GM12891 (cell line): Measurements from ENCODE around the gene GFOD1.

Experiments
- DNase-seq: peaks from one replicate; pipeline ENCODE4 v3.0.0; 2011; ENCODE audit warnings: low spot score; ENCODE audit not compliant: insufficient read length
- FAIRE-seq: peaks from 2 replicates; lab custom pipeline; 2011; peaks lifted over from hg19 to GRCh38; lab: Jason Lieb, UNC
- PAX5 ChIP-seq: IDR thresholded peaks from 2 replicates; pipeline ENCODE4 v1.6.1; 2011; ENCODE audit warnings: low read length, moderate library complexity, mild to moderate bottlenecking; ENCODE audit not compliant: insufficient read depth, severe bottlenecking
- POLR2A ChIP-seq: IDR thresholded peaks from 2 replicates; pipeline ENCODE4 v1.6.1; 2011; ENCODE audit warnings: low read depth, low read length, control low read depth
- POLR2AphosphoS5 ChIP-seq: IDR thresholded peaks from 2 replicates; pipeline ENCODE4 v1.6.1; 2011; ENCODE audit warnings: low read depth, low read length, control low read depth
- POU2F2 ChIP-seq: IDR thresholded peaks from 2 replicates; pipeline ENCODE4 v1.6.1; 2011; ENCODE audit warnings: low read depth, mild to moderate bottlenecking, control low read depth, low read length, moderate library complexity
- SPI1 ChIP-seq: IDR thresholded peaks from 2 replicates; pipeline ENCODE4 v1.6.1; 2011; ENCODE audit warnings: low read depth, low read length, control low read depth
- TAF1 ChIP-seq: IDR thresholded peaks from 2 replicates; pipeline ENCODE4 v1.6.1; 2011; ENCODE audit warnings: low read depth, low read length, control low read depth

Gene GFOD1

DNA sequence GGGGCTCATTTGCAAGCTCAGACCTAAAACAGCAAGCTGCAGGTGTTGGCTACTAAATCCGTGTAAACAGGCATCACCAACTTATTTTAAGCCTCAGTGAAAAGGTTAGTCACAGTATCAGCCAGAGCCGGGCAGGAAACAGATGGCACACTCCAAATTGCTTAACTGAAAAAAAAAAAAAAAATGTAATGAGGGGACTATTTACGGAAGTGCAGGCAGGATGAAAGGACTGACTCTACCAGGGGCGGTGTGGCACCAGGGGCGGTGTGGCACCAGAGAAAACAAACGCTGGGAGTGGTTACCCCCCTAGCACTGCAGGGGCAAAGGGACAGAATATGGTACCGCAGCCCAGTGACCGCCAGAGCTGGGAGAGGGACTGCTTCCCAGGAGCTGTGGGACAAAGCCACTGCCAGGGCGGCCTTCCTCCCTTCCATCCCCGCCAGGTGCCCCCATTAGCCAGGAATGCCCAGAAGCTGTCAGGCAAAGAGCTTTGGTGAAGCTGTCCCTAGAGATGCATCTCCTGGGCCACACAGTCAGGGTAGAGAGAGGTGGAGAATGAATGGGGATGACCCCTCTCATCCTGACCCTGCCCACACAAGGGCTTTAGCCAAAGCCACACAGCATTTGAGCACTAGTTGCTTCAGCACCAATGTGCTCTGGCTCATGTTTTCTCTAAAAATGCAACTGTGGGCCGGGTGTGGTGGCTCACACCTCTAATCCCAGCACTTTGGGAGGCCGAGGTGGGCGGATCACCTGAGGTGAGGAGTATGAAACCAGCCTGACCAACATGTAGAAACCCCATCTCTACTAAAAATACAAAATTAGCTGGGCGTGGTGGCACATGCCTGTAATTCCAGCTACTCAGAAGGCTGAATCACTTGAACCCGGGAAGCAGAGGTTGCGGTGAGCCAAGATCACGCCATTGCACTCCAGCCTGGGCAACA is 39.6 kb upstream of the GFOD1 start:
- FAIRE-seq, result peak; percentile 60

DNA sequence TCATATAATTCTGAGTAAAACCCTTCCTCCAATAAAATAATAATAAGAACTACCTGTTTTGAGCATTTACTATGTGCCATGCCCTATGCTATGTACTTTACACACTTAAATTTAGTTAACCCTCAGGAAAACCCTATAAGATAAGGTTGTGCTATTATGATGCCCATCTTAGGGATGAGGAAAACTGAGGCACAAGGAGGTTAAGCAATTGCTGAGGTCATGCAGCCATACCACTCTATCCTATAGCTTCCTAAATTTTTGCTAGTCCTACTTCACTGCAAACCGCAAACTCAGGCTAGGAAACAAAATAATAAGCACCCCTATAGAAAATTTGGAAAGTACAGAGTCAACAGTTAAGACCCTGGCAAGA is 38.9 kb upstream of the GFOD1 start:
- FAIRE-seq (no peak), DNase-seq (no peak)
- no peak for TF ChIP-seq POLR2AphosphoS5
- TF ChIP-seq TAF1, result no peak
- TF ChIP-seq SPI1, result no peak
- no peak for TF ChIP-seq PAX5
- TF ChIP-seq POLR2A, result no peak
- TF ChIP-seq POU2F2, result no peak

More for the DNA sequence above, 39.6 kb upstream of the GFOD1 start:
- DNase-seq, result peak; percentile 32
- TF ChIP-seq SPI1 (peak; percentile 68), TAF1 (no peak), POLR2A (no peak), POLR2AphosphoS5 (no peak), POU2F2 (no peak), PAX5 (no peak)

DNA sequence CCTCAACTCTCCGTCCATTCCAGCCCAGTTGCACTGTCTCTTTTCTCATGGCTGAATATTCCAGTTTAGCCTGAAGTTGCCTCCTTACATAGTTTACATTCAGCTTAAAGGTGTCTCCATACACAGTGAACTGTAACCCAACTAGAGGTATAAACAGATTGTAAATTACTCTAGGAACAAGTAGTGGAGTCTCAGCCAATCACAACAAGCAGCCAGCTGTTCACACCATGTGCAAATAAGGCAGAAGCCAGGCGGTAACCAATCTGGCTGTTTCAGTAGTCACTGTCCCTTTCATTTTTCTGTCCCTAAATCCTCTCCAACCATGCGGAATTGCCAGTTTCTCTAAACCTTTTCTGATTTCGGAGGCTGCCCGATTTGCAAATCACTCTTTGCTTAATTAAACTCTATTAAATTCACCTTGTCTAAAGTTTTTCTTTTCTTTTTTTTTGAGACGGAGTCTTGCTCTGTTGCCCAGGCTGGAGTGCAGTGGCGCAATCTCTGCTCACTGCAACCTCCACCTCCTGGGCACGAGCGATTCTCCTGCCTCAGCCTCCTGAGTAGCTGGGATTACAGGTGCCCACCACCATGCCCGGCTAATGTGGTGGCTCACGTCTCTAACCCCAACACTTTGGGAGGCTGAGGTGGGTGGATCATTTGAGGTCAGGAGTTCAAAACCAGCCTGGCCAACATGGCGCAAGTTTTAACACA is 37.6 kb upstream of the GFOD1 start:
- TF ChIP-seq POLR2AphosphoS5 (no peak), POU2F2 (no peak), SPI1 (no peak), TAF1 (no peak), PAX5 (no peak), POLR2A (no peak)
- FAIRE-seq (peak; percentile 48), DNase-seq (no peak)

DNA sequence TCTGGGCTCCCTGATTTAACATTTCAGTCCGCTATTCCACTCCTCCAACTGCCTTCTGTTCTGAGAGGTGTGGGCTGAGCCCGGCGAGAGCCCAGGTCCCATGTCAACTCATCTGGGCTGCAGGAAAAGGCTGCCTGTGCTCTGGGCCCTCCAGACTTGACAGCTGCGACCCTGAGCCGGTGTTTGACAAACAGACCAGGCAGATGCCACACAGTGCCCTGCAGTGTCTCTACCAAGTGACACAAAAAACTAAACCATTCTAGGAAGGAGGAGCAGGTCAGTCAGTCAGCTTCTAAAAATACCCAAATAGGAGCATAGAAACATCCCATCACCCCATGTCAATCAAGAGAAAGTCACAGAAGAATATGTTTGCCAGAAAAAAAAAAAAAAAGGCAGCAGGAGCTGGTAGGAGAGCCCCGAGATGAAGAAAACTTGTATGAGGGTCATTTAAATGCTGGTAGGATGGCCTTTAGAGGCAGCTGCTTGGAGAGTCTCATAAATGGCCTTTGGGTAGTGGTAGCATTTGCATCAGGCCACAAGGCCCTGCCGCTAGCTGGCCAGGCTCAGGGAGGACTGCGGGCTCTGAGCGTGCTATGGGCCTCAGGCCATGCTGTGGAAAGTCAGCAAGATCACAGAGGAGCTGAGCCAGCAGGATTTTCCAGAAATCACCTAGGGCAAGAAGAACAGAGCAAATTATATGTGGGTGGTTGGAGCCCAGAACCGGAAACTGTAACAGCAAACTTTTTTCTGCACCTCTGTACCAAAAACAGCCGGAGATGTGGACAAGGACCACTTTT is 36.6 kb upstream of the GFOD1 start:
- TF ChIP-seq TAF1, result no peak
- TF ChIP-seq PAX5, result no peak
- no peak for TF ChIP-seq POLR2AphosphoS5
- no peak for TF ChIP-seq POU2F2
- TF ChIP-seq POLR2A, result no peak
- TF ChIP-seq SPI1, result no peak
- FAIRE-seq, result no peak

DNA sequence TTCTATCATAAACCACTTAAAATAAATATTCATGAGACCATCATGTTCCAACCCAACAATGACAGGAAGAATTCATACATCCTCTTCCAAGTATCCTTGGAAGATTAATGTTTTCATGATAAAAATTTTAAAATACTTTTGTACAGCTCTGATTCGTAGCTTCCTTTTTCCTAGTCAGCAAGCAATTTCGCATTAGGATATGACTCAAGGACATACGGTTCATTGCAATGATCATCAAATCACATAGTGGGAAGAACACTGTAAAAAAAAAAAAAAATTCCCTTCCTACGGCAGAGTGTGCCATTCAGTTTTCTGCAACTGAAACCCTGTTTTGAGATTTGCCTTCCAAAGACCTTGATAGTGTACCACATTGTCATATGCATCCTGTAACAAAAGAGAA is 35.3 kb upstream of the GFOD1 start:
- no peak for FAIRE-seq
- TF ChIP-seq PAX5, result no peak
- no peak for TF ChIP-seq POU2F2
- TF ChIP-seq TAF1, result no peak
- no peak for TF ChIP-seq SPI1
- no peak for TF ChIP-seq POLR2AphosphoS5
- no peak for TF ChIP-seq POLR2A
- DNase-seq, result no peak

More for the DNA sequence above, 36.6 kb upstream of the GFOD1 start:
- no peak for DNase-seq

DNA sequence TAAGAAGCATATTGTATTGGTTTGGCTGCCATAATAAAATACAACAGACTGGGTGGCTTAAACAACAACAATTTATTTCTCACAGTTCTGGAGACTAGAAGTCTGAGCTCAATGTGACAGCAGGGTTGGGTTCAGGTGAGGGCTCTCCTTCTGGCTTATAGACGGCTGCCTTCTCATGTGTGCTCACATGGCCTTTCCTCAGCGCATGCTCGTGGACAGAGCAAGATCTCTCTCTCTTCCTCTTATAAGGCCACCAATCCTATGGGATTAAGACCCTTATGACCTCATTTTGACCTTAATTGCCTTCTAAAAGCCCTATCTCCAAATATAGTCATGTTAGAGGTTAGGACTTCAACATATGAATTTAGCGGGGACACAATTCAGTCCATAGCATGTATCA is 32.4 kb upstream of the GFOD1 start:
- DNase-seq (no peak), FAIRE-seq (no peak)
- TF ChIP-seq SPI1 (no peak), POLR2AphosphoS5 (no peak), TAF1 (no peak), POU2F2 (no peak)

DNA sequence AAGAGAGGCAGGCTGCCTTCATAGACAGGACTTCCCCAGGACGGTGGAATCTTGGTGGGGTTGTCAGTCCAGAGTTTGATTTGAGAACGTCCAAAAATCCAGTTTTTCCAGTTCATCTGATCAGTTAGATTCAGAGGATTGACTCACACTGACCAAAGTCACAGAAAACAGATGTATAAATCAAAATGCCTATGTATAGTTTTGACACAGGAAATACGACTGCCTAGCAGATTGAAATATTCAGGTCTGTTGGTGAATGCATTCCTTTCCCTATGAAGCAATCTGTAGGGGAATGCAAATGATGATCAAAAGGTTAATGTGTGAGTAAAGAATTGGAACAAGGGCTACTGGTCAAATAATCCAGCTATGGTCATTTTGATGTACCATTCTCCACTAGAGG is 29.7 kb upstream of the GFOD1 start:
- DNase-seq, result no peak
- TF ChIP-seq POLR2A (no peak), TAF1 (no peak), SPI1 (no peak), POLR2AphosphoS5 (no peak), POU2F2 (no peak), PAX5 (no peak)
- FAIRE-seq, result no peak

DNA sequence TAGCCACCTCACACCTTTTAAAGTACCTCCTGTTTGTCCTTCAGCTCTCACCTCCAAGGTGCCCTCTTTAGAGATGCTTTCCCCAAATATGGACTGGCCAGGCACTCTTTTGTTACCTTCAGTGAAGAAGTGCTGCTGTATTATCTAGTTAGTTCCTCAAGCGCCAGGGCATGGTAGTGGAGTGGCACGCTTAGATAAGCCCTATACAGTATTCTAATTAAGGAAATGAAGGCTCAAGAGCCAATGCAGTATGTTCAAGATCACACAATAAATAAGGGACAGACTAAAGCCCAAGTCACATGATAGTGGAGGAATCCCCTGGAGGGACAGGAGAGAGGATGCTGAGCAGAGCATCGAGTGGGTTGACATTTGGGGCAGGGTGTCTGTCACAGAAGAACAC is 28.5 kb upstream of the GFOD1 start:
- DNase-seq, result no peak
- no peak for TF ChIP-seq TAF1
- no peak for TF ChIP-seq POU2F2
- no peak for TF ChIP-seq POLR2A
- FAIRE-seq, result no peak

DNA sequence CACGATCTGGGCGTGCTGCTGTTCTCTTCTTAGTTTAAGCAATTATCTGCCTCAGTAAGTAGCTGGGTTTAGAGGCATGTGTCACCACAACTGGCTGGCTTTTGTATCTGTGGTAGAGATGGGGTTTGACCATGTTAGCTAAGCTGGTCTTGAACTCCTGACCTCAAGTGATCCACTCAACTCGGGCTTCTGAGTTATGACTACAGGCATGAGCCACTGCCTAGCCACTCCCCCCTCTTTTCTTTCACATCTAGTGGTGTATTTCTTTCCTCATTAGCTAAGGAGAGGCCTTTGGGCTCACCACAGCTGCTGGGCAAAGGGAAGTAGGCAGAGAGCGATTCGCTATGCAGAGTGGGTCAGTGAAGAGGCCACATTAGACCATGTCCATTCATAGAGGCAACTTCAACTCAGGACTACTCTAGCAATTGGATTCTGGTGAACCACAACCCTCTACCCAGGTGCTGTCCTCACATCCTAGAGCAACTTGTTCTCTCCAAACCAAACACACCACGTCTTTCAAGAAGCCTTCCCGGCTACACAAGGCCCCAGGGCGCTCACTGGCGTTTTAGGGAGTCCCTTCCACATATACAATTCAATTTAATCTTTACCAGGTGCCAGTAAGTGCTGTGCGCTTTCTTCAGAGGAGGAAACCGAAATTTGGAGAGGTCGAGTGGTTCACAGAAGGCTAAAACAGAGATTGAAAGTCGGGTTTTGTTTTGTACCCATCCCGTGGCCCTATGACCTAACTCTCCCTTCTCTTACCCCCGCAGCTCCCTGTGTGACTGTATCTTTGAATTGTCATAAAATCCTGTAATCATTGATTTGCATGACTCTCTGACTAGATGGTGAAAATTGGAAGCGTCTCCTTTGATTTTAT is 26.5 kb upstream of the GFOD1 start:
- TF ChIP-seq PAX5, result no peak
- no peak for TF ChIP-seq SPI1
- TF ChIP-seq TAF1, result no peak
- no peak for TF ChIP-seq POU2F2
- TF ChIP-seq POLR2AphosphoS5, result no peak
- TF ChIP-seq POLR2A, result no peak
- DNase-seq (no peak), FAIRE-seq (no peak)
